ENCODE results near the gene ZNF474. TPM values are rescaled to one million over a fixed set of nuclear protein-coding genes. Genes with fewer than 3 reads are reported as not detected.

ZNF474 gene
- polyA plus RNA-seq, 12 donors: 0.33 to 7.4 (median 0.96) TPM; not detected in 2

GRCh38 chr5:122180863-122181548, 51.7 kb downstream of the ZNF474 start:
- DNase-seq: no peak

- peak; percentile 43 for DNase-seq
Measured at GRCh38 chr5:122181863-122182262, 52.5 kb downstream of the ZNF474 start.

- peak; percentile 66 for DNase-seq
Measured at GRCh38 chr5:122182491-122182921, 53.2 kb downstream of the ZNF474 start.

DNA sequence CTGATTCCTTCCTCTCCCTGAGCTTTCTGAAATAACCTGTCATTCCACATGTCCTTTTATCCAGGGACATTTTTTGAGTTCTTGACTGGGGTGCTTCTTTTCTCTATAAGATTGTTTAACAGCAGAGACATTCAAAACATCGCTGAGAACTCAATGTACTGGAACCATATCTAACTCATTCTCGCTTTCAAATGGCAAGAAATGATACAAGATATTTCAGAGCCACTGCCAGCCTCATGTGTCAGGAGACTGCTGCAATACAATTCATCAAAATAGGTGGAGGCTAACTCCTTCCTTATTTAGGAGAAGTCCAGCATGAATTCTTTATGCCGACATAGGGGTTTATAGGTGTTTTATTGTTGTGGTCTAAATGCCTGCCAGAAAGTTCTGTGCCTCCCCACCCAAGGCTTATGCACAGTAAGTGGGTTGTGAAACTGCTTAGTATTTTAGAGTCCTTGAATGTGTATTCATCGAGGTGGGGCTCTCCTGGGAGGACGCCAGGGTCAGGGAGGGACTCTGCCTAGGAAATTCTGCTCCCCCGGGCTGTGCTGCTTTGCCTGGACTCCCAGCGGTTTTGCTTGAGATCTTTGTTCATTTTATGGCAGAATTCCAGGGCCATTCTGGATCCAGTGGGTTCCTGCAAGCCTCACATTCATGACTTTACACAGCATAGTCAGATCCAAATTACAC, 53.9 kb downstream of the ZNF474 start:
- DNase-seq: peak; percentile 36

DNA sequence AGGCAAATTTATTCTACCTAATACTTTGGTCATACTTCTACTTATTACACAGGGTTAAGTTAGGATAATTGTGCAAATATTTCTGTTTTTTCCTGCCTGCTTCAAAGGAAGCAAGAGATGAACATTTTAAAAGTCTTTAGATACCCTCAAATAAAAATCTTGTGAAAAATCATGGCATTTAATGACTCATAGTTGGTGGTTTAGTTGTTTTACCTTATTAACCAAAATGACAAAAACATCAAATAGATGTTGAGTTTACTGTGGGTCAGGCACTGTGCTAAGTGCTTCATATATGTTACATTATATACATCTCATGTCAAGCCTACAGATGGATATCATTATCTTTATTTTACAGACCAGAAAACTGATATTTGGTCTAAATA, 54.4 kb downstream of the ZNF474 start:
- DNase-seq: no peak

GRCh38 chr5:122184676-122185255, 55.4 kb downstream of the ZNF474 start:
- DNase-seq: no peak

DNA sequence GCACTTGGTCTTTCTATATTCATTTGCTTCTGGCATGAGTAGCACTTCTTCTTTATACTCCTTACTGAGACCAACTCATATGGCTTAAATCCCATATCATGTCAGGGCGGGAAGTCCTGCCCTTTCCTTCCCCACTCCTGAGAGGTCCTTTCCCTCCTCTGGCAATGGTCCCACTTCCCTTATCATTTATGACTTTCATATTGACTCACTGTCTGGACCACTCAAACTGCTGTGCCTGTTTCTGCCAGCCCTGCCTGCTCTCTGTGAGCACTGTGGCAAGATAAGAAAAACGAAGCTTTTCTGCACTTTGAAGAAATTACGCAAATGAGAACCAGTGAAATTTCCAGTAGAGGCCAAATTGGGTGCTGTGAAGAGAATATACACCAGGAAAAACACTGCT, 58.1 kb downstream of the ZNF474 start:
- DNase-seq: no peak

- DNase-seq: no peak
Measured at GRCh38 chr5:122190156-122190555, 60.8 kb downstream of the ZNF474 start.

DNA sequence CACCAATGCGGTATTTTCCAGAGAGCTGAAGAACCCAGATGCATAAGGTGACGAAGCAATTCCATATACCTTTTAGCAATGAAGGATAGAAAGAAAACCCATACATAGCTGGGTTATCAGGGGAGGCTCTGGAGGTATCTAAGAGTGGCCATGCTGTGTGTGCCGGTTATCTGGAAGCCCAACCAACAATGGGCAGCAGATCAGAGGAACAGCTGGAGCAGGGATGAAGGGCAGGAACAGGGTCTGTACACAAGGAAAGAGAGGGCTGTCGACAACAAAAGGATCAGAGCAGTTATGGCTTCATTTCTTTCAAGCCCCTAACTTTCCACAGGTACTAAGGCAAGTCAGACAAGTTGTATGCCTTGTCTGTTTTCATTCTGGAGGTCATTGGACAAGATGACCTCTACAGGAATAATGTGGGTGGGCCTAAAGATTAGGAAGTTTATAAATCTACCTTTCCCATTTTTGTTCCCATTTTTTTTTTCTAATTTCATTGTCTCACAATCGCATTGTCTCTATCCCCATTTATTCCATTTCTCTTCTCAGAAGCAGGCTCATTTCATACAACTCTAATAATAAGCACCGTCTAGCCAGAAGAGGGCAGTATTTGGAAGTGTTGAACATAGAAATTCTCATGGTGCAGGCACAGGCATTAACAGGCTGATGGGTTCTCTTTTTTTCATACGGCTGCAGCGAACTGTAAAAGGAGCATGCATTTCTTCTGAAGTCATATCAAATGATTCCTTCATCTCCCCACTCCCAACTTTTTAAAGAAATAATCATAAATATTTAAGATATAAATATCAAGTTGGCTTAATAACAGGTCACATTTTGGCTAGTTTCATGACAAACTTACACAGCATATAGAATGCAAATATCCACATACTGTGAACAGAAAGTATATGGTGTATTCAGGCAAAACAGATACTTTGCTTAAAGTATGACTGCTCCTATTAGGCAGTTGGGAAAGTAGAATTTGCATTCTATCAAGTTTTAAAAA, 63.5 kb downstream of the ZNF474 start:
- DNase-seq: peak; percentile 79

DNA sequence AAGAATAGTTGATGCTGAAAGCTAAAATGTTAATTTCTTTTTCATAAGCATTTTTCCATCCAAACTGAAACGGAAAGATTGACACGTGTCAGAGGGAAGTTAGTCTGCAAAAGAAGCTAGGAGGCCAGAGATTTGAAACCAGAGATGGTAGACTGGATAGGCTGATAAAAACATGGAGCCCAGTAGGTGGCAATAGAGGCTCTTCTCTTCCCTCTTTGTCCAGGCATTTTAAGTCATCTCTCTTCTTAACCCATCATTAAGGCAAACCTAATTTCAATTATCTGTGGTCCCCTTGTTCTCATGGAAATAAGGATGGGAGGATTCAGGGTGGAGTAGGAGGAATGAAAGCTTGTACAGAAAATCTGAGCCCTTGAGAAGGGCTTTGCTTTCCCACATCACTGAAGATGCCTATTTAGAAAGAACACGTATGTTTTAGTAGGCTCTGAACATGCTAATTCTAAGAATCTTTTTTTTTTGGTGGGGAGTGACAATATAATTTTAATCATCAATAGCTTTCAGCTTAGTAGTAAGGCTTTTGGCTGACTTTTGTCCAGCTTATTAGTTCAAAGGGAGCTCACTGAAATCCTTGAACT, 66.6 kb downstream of the ZNF474 start:
- peak; percentile 67 for DNase-seq

- no peak for DNase-seq
Measured at GRCh38 chr5:122199146-122199545, 69.8 kb downstream of the ZNF474 start.

GRCh38 chr5:122200450-122200849, 71.1 kb downstream of the ZNF474 start:
- DNase-seq: no peak

DNA sequence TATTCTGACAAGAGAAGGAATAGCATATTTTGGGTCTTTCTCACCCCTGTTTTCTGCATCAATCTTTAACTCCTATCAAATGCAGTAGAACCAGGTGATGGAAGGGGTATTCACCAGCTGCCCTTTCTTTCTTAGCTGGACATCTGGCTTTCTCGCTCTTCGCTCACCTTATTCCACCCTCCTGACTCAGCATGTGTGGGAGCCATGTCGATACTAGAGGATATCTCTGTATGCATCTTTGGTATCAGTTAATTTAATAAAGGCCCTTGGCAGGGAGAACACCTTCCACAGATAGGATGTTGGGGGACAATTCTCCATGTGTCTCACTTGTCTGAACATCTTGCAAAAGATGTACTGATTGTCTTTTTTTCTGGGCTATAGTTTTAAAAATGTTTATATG, 71.5 kb downstream of the ZNF474 start:
- no peak for DNase-seq

DNA sequence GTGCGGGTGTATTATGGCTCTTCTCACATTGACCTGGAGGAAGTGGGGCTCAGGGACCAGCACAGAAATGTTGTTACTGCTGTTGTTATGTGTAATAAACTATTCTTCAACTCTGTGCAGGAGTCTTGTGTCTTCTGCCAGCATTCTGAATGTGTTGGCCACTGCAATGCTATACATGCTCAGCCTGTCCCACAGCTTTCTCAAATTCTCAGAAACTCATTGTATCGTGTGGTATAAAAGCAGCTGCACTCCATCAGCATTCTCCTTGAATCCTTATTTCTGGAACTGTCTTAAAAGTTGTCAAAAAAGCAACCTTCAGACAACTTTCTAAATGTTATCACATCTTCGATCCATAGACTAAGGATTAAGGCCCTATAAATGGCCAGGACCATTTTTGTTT, 72.0 kb downstream of the ZNF474 start:
- DNase-seq: no peak

DNA sequence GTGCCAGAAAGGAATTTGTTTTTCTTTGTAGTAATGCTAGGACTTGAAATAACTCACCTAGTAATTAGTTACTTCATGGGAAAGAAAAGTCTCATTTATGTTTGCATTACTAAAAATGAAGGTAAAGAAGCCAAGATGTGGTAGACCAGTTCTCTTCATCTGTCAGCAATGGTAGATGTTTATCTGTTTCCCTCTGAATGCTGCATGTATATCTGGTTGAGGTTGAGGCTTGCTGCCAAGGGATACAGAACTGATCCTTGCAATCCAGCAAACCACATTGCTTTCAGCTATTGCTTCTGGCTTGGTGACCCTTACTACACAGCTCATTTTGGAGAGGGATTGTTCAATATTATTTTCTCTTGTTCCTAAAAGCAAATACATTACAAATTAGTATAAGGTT, 73.6 kb downstream of the ZNF474 start:
- DNase-seq: no peak

Other genes starting within 250 kb of the ZNF474 start
- gene SRFBP1, start 167.6 kb upstream of the ZNF474 start, polyA plus RNA-seq (ENCODE audit: insufficient read length in 12 of 12): 10 to 100 TPM in 10 of 12 donors, 1 to 10 TPM in 1, not detected in 1; 8.5 to 15.3 (median 13.2) TPM
- 100 to 1,000 TPM in 3 of 12 donors, 10 to 100 TPM in 8, not detected in 1; 40.3 to 181 (median 80.5) TPM for gene LOX, start 51.3 kb upstream of the ZNF474 start, polyA plus RNA-seq (ENCODE audit: insufficient read length in 12 of 12)
- gene SNCAIP, start 182.7 kb downstream of the ZNF474 start, polyA plus RNA-seq (ENCODE audit: insufficient read length in 12 of 12): 10 to 100 TPM in 6 of 12 donors, 1 to 10 TPM in 5, not detected in 1; 7.6 to 28.4 (median 10.9) TPM

All from muscle of arm (tissue), 12 donors.